HEK293T (cell line): Measurements from ENCODE around the gene PARP6.

Source experiments
- CTCF ChIA-PET: fragments of 350-600 bp; formaldehyde crosslinking; extraction: SDS; loops from one replicate; lab custom pipeline; 2021; ENCODE audit warnings: antibody characterized with exemption, inconsistent platforms; lab: Yijun Ruan, JAX
- POLR2A ChIA-PET: fragments of 350-600 bp; formaldehyde crosslinking; extraction: SDS; loops from one replicate; lab custom pipeline; 2020; ENCODE audit warnings: antibody characterized with exemption, inconsistent platforms; lab: Yijun Ruan, JAX
- DNase-seq: peaks from one replicate; pipeline ENCODE4 v3.0.0; 2012; ENCODE audit warnings: mixed read lengths; ENCODE audit errors: extremely low spot score
- ARNT ChIP-seq: fragments of 450-650 bp; IDR thresholded peaks from 2 replicates; pipeline ENCODE4 v1.6.1; 2017; ENCODE audit warnings: mild to moderate bottlenecking
- BHLHE40 ChIP-seq: fragments of 450-650 bp; IDR thresholded peaks from 2 replicates; pipeline ENCODE4 v1.6.1; 2016; ENCODE audit warnings: mild to moderate bottlenecking, moderate library complexity, borderline replicate concordance
- CTBP1 ChIP-seq: fragments of 450-650 bp; IDR thresholded peaks from 2 replicates; pipeline ENCODE4 v1.6.1; 2016; ENCODE audit warnings: borderline replicate concordance
- ELF4 ChIP-seq: fragments of 450-650 bp; IDR thresholded peaks from 2 replicates; pipeline ENCODE4 v1.6.1; 2017; ENCODE audit warnings: antibody characterized with exemption
- FOXA1 ChIP-seq: fragments of 450-650 bp; IDR thresholded peaks from 2 replicates; pipeline ENCODE4 v1.6.1; 2016; ENCODE audit warnings: mild to moderate bottlenecking
- FOXK2 ChIP-seq: fragments of 450-650 bp; IDR thresholded peaks from 2 replicates; pipeline ENCODE4 v1.6.1; 2016; ENCODE audit warnings: mild to moderate bottlenecking
- FOXM1 ChIP-seq: fragments of 450-650 bp; IDR thresholded peaks from 2 replicates; pipeline ENCODE4 v1.6.1; 2017; ENCODE audit warnings: mild to moderate bottlenecking, borderline replicate concordance
- HDGF ChIP-seq: fragments of 450-650 bp; IDR thresholded peaks from 2 replicates; pipeline ENCODE4 v1.6.1; 2017; ENCODE audit warnings: antibody characterized with exemption, borderline replicate concordance
- L3MBTL2 ChIP-seq: fragments of 450-650 bp; conservative IDR thresholded peaks from 2 replicates; pipeline ENCODE4 v1.6.1; 2016; ENCODE audit warnings: mild to moderate bottlenecking
- LEF1 ChIP-seq: fragments of 450-650 bp; IDR thresholded peaks from 2 replicates; pipeline ENCODE4 v1.6.1; 2017; ENCODE audit warnings: mild to moderate bottlenecking, borderline replicate concordance
- NFRKB ChIP-seq: fragments of 450-650 bp; IDR thresholded peaks from 2 replicates; pipeline ENCODE4 v1.6.1; 2016; ENCODE audit warnings: mild to moderate bottlenecking, moderate library complexity
- SP1 ChIP-seq: fragments of 450-650 bp; IDR thresholded peaks from 2 replicates; pipeline ENCODE4 v1.6.1; 2017
- SUZ12 ChIP-seq: fragments of 450-650 bp; IDR thresholded peaks from 2 replicates; pipeline ENCODE4 v1.6.1; 2016; ENCODE audit warnings: mild to moderate bottlenecking
- TARDBP ChIP-seq: fragments of 450-650 bp; IDR thresholded peaks from 2 replicates; pipeline ENCODE4 v1.6.1; 2016
- ZNF384 ChIP-seq: fragments of 450-650 bp; IDR thresholded peaks from 2 replicates; pipeline ENCODE4 v1.6.1; 2016
- TF ChIP-seq, protein P1 (sequence below): fragments of 450-650 bp; IDR thresholded peaks from 2 replicates; pipeline ENCODE4 v1.6.1; 2016

The PARP6 gene, protein sequence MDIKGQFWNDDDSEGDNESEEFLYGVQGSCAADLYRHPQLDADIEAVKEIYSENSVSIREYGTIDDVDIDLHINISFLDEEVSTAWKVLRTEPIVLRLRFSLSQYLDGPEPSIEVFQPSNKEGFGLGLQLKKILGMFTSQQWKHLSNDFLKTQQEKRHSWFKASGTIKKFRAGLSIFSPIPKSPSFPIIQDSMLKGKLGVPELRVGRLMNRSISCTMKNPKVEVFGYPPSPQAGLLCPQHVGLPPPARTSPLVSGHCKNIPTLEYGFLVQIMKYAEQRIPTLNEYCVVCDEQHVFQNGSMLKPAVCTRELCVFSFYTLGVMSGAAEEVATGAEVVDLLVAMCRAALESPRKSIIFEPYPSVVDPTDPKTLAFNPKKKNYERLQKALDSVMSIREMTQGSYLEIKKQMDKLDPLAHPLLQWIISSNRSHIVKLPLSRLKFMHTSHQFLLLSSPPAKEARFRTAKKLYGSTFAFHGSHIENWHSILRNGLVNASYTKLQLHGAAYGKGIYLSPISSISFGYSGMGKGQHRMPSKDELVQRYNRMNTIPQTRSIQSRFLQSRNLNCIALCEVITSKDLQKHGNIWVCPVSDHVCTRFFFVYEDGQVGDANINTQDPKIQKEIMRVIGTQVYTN

DNA sequence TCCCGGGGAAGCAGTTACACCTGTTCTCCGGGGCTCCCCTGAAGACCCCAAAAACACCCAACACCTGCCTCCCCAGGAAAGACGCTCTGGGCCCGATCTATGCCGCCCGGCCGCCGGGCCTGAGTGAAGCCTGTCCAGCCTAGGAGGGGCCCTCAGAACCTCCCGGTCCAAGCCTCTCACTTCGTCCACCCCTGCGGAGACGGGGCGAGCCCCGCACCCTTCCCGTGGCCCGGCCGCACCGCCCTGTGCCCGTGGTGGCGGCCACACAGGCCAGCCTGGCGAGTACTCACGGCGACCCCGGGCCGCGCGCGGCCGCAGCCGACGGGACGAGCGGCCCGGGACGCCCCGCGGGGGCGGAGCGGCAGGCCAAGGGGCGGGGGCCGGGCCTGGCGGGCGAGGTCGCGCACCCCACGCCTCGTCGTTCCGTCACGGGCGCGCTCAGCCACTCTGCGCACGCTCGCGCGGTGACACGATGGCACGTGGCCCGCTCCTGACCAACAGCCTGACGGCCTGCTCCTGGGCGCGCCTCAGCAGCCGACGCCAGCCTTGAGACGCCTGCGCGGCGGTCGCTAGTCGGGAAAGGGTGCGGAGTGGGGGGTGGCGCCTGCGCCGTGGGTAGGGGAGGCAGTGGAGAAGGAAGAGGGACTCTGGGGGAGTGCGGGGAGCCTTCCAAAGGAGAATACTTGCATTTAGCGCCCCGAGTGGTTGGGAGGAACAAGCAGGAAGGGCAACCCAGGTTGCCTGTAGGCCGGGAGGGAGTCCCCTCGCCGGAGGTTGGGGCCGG, at the start of gene PARP6:
TSS of gene PARP6 (minus strand) at position 342 of the 784 bp plus-strand sequence. CDS start 5,077 bp downstream, outside the sequence.
- TF ChIP-seq TARDBP (peak; percentile 76; the same call in 1 of the 2 replicates), FOXK2 (no peak), L3MBTL2 (peak; percentile 98), SP1 (no peak), FOXA1 (no peak), ARNT (peak; percentile 45; the same call in 1 of the 2 replicates), FOXM1 (0 out of 2 replicates have a peak, but pooled peaks have one; percentile 24)
- DNase-seq, result peak; percentile 98
- POLR2A ChIA-PET, result interaction anchor here (0.8 to 2.8 kb wide), 7 partner anchors 10 to 46 kb away, joined by 3 to 22 read pairs (median 4); partner anchors contain the start of gene PKM
- CTCF ChIA-PET, result interaction anchor here (0.5 to 1.8 kb wide), 4 partner anchors 9 to 584 kb away, joined by 3 to 7 read pairs (median 3); no protein-coding TSS in a partner anchor

DNA sequence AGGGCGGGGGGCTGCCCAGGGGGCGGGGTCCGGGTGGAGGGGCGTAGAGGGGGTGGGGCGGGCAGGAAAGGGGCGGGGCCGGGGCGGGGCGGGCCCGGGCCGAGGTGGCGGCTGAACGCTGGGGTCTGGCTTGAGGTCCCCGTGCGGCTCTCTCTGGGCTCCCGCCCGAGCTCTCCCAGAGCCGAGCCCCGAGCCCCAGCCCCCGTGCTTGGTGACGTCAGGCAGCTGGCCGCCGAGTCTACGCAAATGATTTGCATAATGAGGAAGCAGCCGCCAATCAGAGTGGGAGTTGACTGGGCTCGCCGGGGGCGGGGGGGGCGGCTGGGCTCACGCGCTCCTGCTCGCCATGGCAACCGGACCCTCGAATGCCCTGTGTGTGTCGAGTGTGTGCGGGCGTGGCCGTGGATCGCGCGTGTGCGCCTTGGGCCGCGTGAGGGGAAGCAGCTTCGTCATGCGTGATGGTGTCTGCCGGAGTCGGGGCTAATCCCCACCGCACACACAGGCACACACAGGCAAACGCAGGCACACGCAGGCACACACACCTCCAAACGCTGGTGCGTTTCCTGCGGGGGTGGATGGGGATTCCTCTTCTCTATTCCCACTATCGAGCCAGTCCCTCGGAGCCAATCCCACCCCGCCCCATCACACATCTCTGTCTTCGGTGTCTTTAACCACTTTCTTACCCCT, 47.8 kb upstream of the PARP6 start, which contains the start of gene CELF6:
TSS of gene CELF6 (minus strand) at position 173 of the 687 bp plus-strand sequence. CDS start 283 bp downstream, outside the sequence.
- CTCF ChIA-PET, result no interaction called here
- POLR2A ChIA-PET, result interaction anchor here (0.6 to 1.1 kb wide), 2 partner anchors 56 to 153 kb away, joined by 3 read pairs; partner anchors contain the start of gene HEXA
- TF ChIP-seq, protein P1, sequence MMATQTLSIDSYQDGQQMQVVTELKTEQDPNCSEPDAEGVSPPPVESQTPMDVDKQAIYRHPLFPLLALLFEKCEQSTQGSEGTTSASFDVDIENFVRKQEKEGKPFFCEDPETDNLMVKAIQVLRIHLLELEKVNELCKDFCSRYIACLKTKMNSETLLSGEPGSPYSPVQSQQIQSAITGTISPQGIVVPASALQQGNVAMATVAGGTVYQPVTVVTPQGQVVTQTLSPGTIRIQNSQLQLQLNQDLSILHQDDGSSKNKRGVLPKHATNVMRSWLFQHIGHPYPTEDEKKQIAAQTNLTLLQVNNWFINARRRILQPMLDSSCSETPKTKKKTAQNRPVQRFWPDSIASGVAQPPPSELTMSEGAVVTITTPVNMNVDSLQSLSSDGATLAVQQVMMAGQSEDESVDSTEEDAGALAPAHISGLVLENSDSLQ, result peak; percentile 83
- TF ChIP-seq L3MBTL2 (peak; percentile 88), LEF1 (no peak)
- peak; percentile 88 for DNase-seq

DNA sequence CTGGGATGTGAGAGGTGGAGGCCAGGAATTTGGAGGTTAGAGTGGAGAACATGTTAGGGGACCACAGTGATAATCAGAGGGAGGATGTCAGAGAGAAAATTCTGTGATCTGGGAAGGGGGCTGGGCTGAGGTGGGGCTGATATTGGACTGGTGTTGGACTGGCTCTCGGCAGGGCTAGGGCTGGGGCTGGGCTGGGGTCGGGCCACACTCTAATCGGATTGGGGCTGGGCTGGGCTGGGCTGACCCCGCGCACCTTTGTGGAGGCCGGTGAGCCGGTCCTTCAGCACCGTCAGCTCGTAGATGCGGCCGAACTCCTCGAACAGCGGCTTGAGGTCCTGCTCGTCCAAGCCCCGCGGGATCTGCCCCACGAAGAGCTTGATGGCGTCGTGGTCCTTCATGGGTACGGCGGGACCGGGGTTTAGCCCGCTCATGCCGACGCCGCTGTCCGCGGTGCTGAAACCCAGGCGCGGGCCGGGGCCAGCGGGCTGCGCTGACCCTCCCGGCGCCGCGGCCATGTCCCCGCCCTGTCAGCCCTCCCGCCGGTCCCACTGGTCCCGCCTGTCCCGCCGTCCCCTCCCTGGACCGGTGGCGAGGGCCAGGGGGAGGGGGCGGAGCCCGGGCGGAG, 47.1 kb upstream of the PARP6 start:
- ChIA-PET POLR2A (interaction anchor here (0.6 to 1.1 kb wide), 2 partner anchors 56 to 154 kb away, joined by 3 read pairs; partner anchors contain the start of gene HEXA), CTCF (no interaction called here)
- DNase-seq, result peak; percentile 85
- TF ChIP-seq L3MBTL2 (peak; percentile 86), BHLHE40 (no peak)

DNA sequence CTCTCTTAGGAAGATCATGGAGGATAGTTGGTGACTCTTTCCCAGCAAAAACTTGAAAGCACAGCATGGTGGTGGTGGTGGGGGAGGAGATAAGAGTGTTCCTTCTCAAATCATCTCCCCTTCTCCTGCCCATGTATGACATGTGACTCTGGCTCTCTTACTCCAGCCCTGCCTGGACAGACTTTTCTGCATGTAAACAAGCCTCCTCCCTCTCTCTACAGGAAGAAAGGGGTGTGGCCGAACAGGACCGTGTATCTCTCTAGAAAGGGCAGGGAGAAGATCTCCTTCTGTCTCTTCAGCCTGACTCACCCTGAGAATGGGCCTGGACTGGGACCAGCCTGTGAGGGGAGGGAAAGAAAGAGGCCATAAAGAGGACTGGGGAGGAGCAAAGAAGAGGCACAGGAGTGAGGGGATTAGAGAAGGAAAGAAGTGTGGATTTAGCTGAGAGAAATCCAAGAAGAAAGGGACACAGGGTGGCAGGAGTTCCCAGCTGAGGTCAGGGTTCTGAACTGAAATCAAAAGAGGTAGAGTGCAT, 46.1 kb upstream of the PARP6 start:
- DNase-seq, result no peak
- POLR2A ChIA-PET, result no interaction called here
- TF ChIP-seq ZNF384 (no peak), LEF1 (no peak), L3MBTL2 (no peak), BHLHE40 (no peak), TARDBP (no peak), FOXM1 (no peak), SUZ12 (no peak), ARNT (no peak), CTBP1 (no peak), FOXA1 (no peak), FOXK2 (no peak), NFRKB (no peak), HDGF (no peak), ELF4 (no peak), SP1 (no peak)
- TF ChIP-seq, protein P1, result no peak
- CTCF ChIA-PET, result interaction anchor here (0.6 kb wide), 1 partner anchor 302 kb away, joined by 3 read pairs; no protein-coding TSS in a partner anchor

DNA sequence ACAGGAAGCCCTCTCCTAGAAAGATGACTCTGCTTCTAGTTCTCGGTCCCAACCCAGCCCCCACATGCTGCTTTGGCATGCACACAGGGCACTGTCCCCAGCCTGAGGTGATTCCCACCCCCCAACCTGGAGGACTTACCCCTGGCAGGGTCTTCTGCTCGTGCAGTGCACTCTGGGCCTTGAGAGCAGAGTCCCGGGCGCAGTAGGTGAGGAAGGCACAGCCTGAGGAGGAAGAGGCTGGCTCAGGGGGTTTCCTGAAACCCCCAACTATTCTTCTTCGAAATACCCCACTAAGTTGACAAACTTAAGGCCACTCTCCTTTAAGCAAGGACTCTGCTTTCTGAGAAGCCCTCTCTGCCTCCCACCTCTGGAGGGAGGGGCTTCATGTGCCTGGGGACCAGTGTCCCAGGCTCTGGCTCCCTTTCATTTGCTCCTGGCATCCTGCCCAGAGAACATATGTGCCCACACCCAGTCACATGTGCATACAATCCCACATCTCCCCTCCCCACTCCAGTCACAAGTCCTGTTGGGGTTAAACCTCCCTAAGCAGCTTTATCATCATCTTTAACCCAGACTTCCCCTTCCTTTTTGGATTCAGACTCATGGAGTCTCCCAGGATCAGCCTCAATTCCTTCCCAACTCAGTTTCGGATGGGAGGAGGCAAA, 43.5 kb upstream of the PARP6 start:
- ChIA-PET POLR2A (no interaction called here), CTCF (no interaction called here)
- TF ChIP-seq L3MBTL2, result no peak
- no peak for TF ChIP-seq CTBP1
- no peak for TF ChIP-seq NFRKB
- no peak for TF ChIP-seq ARNT
- TF ChIP-seq ZNF384, result no peak
- no peak for TF ChIP-seq FOXK2
- TF ChIP-seq, protein P1, result no peak
- no peak for TF ChIP-seq SP1
- TF ChIP-seq SUZ12, result no peak
- no peak for DNase-seq
